Parathyroid adenoma (tissue), 2 donors: ENCODE measurements around the gene ATP6V0B.

Experiments used
- H2AFZ ChIP-seq: fragments of 300-600 bp; sonication (generic); one replicate; pipeline ENCODE4 v1.7.0; 2017; ENCODE audit warnings: antibody characterized with exemption, mild to moderate bottlenecking
- H3K27ac ChIP-seq: fragments of 300-600 bp; sonication (generic); one replicate; pipeline ENCODE4 v1.7.0; 2017
- H3K27me3 ChIP-seq: fragments of 300-600 bp; sonication (generic); one replicate; pipeline ENCODE4 v1.7.0; 2017; ENCODE audit warnings: low read length; ENCODE audit not compliant: control insufficient read depth, insufficient read depth
- H3K36me3 ChIP-seq: fragments of 300-600 bp; sonication (generic); one replicate; pipeline ENCODE4 v1.7.0; 2017; ENCODE audit warnings: low read length; ENCODE audit not compliant: control insufficient read depth, insufficient read depth
- H3K4me1 ChIP-seq: fragments of 300-600 bp; sonication (generic); one replicate; pipeline ENCODE4 v1.7.0; 2017; ENCODE audit warnings: control low read depth
- H3K4me2 ChIP-seq: fragments of 300-600 bp; sonication (generic); one replicate; pipeline ENCODE4 v1.7.0; 2017; ENCODE audit warnings: low read length
- H3K4me3 ChIP-seq: fragments of 300-600 bp; sonication (generic); one replicate; pipeline ENCODE4 v1.7.0; 2017; ENCODE audit warnings: low read depth, low read length
- H3K79me2 ChIP-seq: fragments of 300-600 bp; sonication (generic); one replicate; pipeline ENCODE4 v1.7.0; 2017; ENCODE audit warnings: control low read depth
- H3K9ac ChIP-seq: fragments of 300-600 bp; sonication (generic); one replicate; pipeline ENCODE4 v1.7.0; 2017; ENCODE audit warnings: mild to moderate bottlenecking
- H3K9me3 ChIP-seq: fragments of 300-600 bp; sonication (generic); one replicate; pipeline ENCODE4 v1.7.0; 2017; ENCODE audit warnings: low read length; ENCODE audit not compliant: control insufficient read depth
- TF ChIP-seq, protein P1 (sequence below): fragments of 300-600 bp; sonication (generic); IDR thresholded peaks from one replicate; pipeline ENCODE4 v1.7.0; 2017; ENCODE audit warnings: antibody characterized with exemption, mild to moderate bottlenecking
- donor health status: primary hyperparathyroidism.

ATP6V0B gene

DNA sequence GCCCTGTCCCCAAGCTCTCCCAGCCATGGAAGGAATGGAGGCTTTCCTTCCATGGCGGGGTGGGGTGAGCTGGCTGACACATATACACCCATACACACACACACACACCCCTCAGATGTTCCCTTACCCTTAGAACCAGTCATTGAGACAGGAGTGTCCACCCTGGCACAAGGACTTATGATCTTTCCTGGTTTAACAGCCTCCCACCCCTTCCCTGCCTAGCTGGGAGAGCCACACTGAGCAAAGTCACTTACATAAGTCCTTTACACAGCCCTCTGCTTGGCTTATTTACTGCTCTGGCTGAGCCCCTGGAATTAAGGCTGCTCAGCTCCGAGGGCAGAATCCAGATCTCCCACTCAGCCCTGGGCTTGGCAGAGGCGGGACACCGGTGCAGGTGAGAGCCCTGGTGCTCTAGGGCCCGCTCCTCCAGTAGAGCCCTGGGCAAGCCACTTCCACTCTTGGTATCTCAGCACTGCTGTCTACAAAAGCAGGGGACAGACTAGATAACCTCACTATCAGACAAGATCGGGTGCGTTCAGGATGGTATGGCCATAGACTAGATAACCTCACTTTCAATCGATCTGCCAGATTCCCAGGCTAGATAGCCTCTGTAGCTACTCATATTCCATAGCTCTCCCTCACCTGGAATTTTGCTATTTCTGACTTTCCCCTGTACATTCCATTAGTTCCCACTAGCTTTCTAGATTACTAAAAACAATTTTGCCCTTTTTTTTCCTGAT lies 39.8 kb downstream of the ATP6V0B start:
- Histone ChIP-seq H3K4me1 (no peaks in the 10 kb centered on the region), H3K27ac (no peak overlapping the region)
- TF ChIP-seq, protein P1, sequence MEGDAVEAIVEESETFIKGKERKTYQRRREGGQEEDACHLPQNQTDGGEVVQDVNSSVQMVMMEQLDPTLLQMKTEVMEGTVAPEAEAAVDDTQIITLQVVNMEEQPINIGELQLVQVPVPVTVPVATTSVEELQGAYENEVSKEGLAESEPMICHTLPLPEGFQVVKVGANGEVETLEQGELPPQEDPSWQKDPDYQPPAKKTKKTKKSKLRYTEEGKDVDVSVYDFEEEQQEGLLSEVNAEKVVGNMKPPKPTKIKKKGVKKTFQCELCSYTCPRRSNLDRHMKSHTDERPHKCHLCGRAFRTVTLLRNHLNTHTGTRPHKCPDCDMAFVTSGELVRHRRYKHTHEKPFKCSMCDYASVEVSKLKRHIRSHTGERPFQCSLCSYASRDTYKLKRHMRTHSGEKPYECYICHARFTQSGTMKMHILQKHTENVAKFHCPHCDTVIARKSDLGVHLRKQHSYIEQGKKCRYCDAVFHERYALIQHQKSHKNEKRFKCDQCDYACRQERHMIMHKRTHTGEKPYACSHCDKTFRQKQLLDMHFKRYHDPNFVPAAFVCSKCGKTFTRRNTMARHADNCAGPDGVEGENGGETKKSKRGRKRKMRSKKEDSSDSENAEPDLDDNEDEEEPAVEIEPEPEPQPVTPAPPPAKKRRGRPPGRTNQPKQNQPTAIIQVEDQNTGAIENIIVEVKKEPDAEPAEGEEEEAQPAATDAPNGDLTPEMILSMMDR = no peak

DNA sequence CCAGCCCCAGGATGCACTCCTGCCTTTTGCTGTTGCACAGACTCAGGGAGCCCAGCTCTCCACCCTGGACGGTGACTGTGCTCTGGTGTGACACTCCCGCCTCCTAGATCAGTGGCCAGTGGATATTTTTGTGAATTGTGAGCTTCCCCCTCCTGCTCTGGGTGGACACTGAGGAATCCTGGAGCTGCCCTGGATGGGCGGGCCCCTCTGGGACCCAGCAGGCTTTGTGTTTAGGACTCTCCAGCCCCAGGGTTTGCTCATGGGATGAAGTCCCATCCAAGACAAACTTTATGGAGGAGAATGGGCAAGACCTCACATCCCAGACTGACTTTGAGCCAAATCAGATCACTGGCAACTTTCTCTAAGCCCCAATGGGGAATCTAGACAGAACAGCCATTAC lies 40.4 kb downstream of the ATP6V0B start:
- H3K4me3 ChIP-seq = no peak overlapping the region
- no peaks in the 10 kb centered on the region for H3K4me1 ChIP-seq
- no peak overlapping the region for H3K27ac ChIP-seq
- no peaks in the 10 kb centered on the region for H3K36me3 ChIP-seq
- H3K27me3 ChIP-seq = no peaks in the 10 kb centered on the region
- no peaks in the 10 kb centered on the region for H3K79me2 ChIP-seq
- H3K9ac ChIP-seq = no peak overlapping the region
- TF ChIP-seq, protein P1 = no peak
- H3K9me3 ChIP-seq = no peaks in the 10 kb centered on the region
- no peak overlapping the region for H3K4me2 ChIP-seq
- no peak overlapping the region for H2AFZ ChIP-seq

More for the DNA sequence above, 39.8 kb downstream of the ATP6V0B start:
- H3K4me3 ChIP-seq = no peak overlapping the region
- no peaks in the 10 kb centered on the region for H3K9me3 ChIP-seq
- no peaks in the 10 kb centered on the region for H3K79me2 ChIP-seq
- H3K27me3 ChIP-seq = no peaks in the 10 kb centered on the region
- no peaks in the 10 kb centered on the region for H3K36me3 ChIP-seq
- H2AFZ ChIP-seq = no peak overlapping the region
- H3K9ac ChIP-seq = no peak overlapping the region
- no peak overlapping the region for H3K4me2 ChIP-seq

DNA sequence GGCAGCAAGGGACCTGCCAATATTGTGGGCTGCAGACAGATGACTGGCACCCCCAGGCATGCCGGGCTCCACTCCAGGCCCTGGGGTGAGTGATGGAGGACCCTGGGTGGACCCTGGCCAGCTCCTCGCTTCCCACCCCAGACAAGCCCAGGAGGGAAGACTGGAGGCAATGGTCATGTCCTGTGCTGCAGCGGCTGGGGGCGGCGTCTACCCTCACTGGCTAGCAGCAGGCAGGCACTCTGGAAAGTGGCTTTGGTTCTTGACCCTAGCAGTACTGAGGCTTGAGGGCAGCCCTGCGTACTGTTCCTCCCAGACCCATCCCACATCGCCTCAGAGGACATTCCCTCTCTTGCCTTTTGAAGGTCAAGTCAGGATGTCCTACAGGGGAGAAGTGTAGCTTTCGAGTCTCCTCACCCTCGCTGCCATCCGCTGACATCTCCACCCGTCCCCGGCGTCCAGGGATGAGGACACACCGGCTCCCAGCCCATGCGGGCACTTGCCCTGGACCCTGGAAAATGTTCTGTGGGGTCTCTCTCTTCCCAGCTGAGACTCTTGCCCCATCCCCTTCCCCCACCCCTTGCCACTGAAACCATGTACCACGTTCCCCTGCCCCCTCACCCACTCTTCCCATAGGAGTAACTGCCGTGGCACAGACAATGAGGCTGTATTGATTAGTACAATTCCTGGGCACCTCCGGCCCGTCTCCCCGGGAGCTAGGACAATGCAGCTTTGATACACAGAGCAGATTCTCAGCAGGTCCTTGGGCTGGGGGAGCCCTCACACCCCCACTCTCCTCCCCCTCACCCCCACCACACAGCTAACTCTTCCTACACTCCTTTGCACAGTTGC lies 41.5 kb downstream of the ATP6V0B start:
- no peak overlapping the region for H3K9ac ChIP-seq
- no peaks in the 10 kb centered on the region for H3K27me3 ChIP-seq
- H3K79me2 ChIP-seq = no peaks in the 10 kb centered on the region
- no peaks in the 10 kb centered on the region for H3K36me3 ChIP-seq
- TF ChIP-seq, protein P1 = no peak
- H3K4me2 ChIP-seq = no peak overlapping the region
- no peaks in the 10 kb centered on the region for H3K9me3 ChIP-seq
- no peak overlapping the region for H2AFZ ChIP-seq
- no peak overlapping the region for H3K27ac ChIP-seq
- no peaks in the 10 kb centered on the region for H3K4me1 ChIP-seq
- H3K4me3 ChIP-seq = no peak overlapping the region

DNA sequence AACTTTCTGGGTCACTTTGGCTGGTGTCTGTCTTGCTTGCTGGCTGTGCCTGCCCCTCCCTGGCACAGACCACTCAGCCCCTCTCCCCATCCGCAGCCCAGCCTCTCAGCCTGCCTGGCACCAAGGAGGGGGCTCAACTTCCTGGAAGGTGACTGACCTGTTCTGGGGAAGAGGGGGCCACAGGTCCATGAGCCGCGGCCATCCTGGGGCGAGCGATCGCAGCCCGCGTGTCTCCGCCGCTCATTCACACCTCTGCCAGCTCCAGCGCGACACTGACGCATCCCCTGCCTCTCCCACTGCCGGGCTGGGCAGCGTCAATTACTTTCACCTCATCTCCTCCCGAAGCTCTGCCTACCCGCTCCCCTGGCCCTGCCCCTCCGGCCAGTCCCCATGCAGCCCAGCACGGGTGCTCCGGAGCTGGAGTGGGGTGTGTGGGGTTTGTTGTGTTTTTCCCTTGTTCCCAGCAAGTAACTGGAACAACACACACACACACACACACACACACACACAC lies 42.2 kb downstream of the ATP6V0B start:
- no peaks in the 10 kb centered on the region for H3K36me3 ChIP-seq
- TF ChIP-seq, protein P1 = no peak
- H3K9ac ChIP-seq = no peak overlapping the region
- no peaks in the 10 kb centered on the region for H3K27me3 ChIP-seq
- H3K79me2 ChIP-seq = no peaks in the 10 kb centered on the region
- no peaks in the 10 kb centered on the region for H3K4me1 ChIP-seq
- H3K27ac ChIP-seq = no peak overlapping the region
- H3K9me3 ChIP-seq = no peaks in the 10 kb centered on the region
- no peak overlapping the region for H3K4me2 ChIP-seq
- no peak overlapping the region for H2AFZ ChIP-seq
- H3K4me3 ChIP-seq = no peak overlapping the region
